HepG2 (cell line): ENCODE data around the gene DIMT1. TPM values are rescaled to one million over a fixed set of nuclear protein-coding genes. Genes with fewer than 3 reads are reported as not detected.

Experiments
- ATF3 ChIP-seq: sonication (generic); formaldehyde crosslinking; IDR thresholded peaks from 2 replicates; pipeline ENCODE4 v1.4.0; 2020; ENCODE audit warnings: missing genetic modification reagents
- CAMTA2 ChIP-seq: sonication (generic); formaldehyde crosslinking; IDR thresholded peaks from 2 replicates; pipeline ENCODE4 v1.4.0; 2020; ENCODE audit warnings: mild to moderate bottlenecking, missing genetic modification reagents, borderline replicate concordance
- CREBL2 ChIP-seq: sonication (generic); formaldehyde crosslinking; IDR thresholded peaks from 2 replicates; pipeline ENCODE4 v1.8.1; 2023; ENCODE audit warnings: missing genetic modification reagents, mild to moderate bottlenecking, borderline replicate concordance
- EHMT2 ChIP-seq: fragments of 200-600 bp; sonication (generic); IDR thresholded peaks from 2 replicates; pipeline ENCODE4 v1.7.0; 2017; ENCODE audit warnings: antibody characterized with exemption, low read depth, low read length, borderline replicate concordance
- ETV6 ChIP-seq: sonication (generic); formaldehyde crosslinking; conservative IDR thresholded peaks from 2 replicates; pipeline ENCODE4 v1.4.0; 2020; ENCODE audit warnings: missing genetic modification reagents
- HCFC1 ChIP-seq: fragments of 150-350 bp; IDR thresholded peaks from 2 replicates; pipeline ENCODE4 v1.6.1; 2014; ENCODE audit warnings: low read depth, low read length
- HOMEZ ChIP-seq: IDR thresholded peaks from 2 replicates; pipeline ENCODE4 v1.6.1; 2016; ENCODE audit warnings: low read depth
- JARID2 ChIP-seq: sonication (generic); formaldehyde crosslinking; IDR thresholded peaks from 2 replicates; pipeline ENCODE4 v1.8.1; 2023; ENCODE audit warnings: missing genetic modification reagents, inconsistent platforms; ENCODE audit not compliant: insufficient replicate concordance
- RARA ChIP-seq: IDR thresholded peaks from 2 replicates; pipeline ENCODE4 v1.6.1; 2016; ENCODE audit warnings: missing genetic modification reagents, missing compliant biosample characterization
- TBX3 ChIP-seq: fragments of 450-650 bp; IDR thresholded peaks from 2 replicates; pipeline ENCODE4 v1.6.1; 2017; ENCODE audit warnings: antibody characterized with exemption, mild to moderate bottlenecking, inconsistent platforms, borderline replicate concordance
- TOE1 ChIP-seq: sonication (generic); formaldehyde crosslinking; IDR thresholded peaks from 2 replicates; pipeline ENCODE4 v1.4.0; 2020; ENCODE audit warnings: mild to moderate bottlenecking, missing genetic modification reagents
- U2AF2 ChIP-seq: fragments of 200-400 bp; formaldehyde crosslinking; IDR thresholded peaks from 2 replicates; pipeline ENCODE4 v1.6.1; 2017; ENCODE audit warnings: low read depth, mild to moderate bottlenecking, low read length
- ZBTB25 ChIP-seq: IDR thresholded peaks from 2 replicates; pipeline ENCODE4 v1.6.1; 2018; ENCODE audit warnings: missing genetic modification reagents
- ZNF225 ChIP-seq: sonication (generic); formaldehyde crosslinking; IDR thresholded peaks from 2 replicates; pipeline ENCODE4 v1.4.0; 2020; ENCODE audit warnings: mild to moderate bottlenecking, missing genetic modification reagents
- ZNF367 ChIP-seq: sonication (generic); formaldehyde crosslinking; IDR thresholded peaks from 2 replicates; pipeline ENCODE4 v1.4.0; 2020; ENCODE audit warnings: missing genetic modification reagents, borderline replicate concordance
- ZNF501 ChIP-seq: sonication (generic); formaldehyde crosslinking; IDR thresholded peaks from 2 replicates; pipeline ENCODE4 v1.5.1; 2020; ENCODE audit warnings: mild to moderate bottlenecking, moderate library complexity, missing genetic modification reagents
- ZNF614 ChIP-seq: IDR thresholded peaks from 2 replicates; pipeline ENCODE4 v1.6.1; 2018; ENCODE audit warnings: missing biosample characterization, missing genetic modification reagents, inconsistent platforms, borderline replicate concordance
- ZNF639 ChIP-seq: conservative IDR thresholded peaks from 2 replicates; pipeline ENCODE4 v1.6.1; 2018; ENCODE audit warnings: missing genetic modification reagents
- ZNF672 ChIP-seq: sonication (generic); formaldehyde crosslinking; IDR thresholded peaks from 2 replicates; pipeline ENCODE4 v1.8.1; 2022; ENCODE audit warnings: missing genetic modification reagents
- ZNF704 ChIP-seq: sonication (generic); formaldehyde crosslinking; IDR thresholded peaks from 2 replicates; pipeline ENCODE4 v1.8.1; 2023; ENCODE audit warnings: mild to moderate bottlenecking, inconsistent platforms, moderate library complexity, missing genetic modification reagents, borderline replicate concordance
- ZNF775 ChIP-seq: sonication (generic); formaldehyde crosslinking; IDR thresholded peaks from 2 replicates; pipeline ENCODE4 v1.4.0; 2020; ENCODE audit warnings: missing genetic modification reagents, mild to moderate bottlenecking, moderate library complexity, borderline replicate concordance
- ZNF83 ChIP-seq: sonication (generic); formaldehyde crosslinking; IDR thresholded peaks from 2 replicates; pipeline ENCODE4 v1.4.0; 2020; ENCODE audit warnings: missing genetic modification reagents, mild to moderate bottlenecking, borderline replicate concordance
- polyA plus RNA-seq, 8 experiments: library from polyadenylated mRNA; depleted of rRNA in 3 of 8; stranded (reverse) in 7 of 8; unstranded in 1 of 8; fragments of >200 nt; fragmentation: Illumina TruSeq in 4 of 8; extraction: Trizol in 4 of 8; gene quantifications; 2 replicates each; pipeline versions ENCODE4 v1.2.1 to v1.2.3, GENCODE V29; 2011 to 2016; ENCODE audit warnings: low read depth in 4 of 8, missing spikeins in 1 of 8, mixed read lengths in 1 of 8; ENCODE audit not compliant: insufficient read depth in 1 of 8
- total RNA-seq, 5 experiments: library from RNA; depleted of rRNA; stranded (reverse); fragments of >200 nt; fragmentation: Illumina TruSeq; extraction: Trizol; gene quantifications; 2 replicates each; pipeline ENCODE4 v1.2.3, GENCODE V29; 2016; ENCODE audit warnings: low read depth in 1 of 5

Gene DIMT1
- total and polyA plus RNA-seq, 2 of the 13 experiments (the other 11 are each of a cell fraction or from before 2014, with no cell fraction given), result 16.1 to 35.2 TPM

GRCh38 chr5:62412549-62413329 is 9.0 kb upstream of the DIMT1 start, which contains the start of gene IPO11 (continued):
- TF ChIP-seq ZBTB25 (CRISPR knock-in tag) (0 out of 2 replicates have a peak, but pooled peaks have one; percentile 50), CREBL2 (CRISPR knock-in tag) (no peak), ZNF501 (peak; percentile 88; the same call in 1 of the 2 replicates), TBX3 (no peak), ETV6 (0 out of 2 replicates have a peak, but pooled peaks have one; percentile 20), CAMTA2 (no peak), ZNF83 (CRISPR knock-in tag) (no peak), ZNF614 (CRISPR knock-in tag) (no peak), ZNF639 (CRISPR knock-in tag) (no peak), ZNF672 (CRISPR knock-in tag) (no peak), EHMT2 (no peak), TOE1 (CRISPR knock-in tag) (no peak), ATF3 (CRISPR knock-in tag) (no peak), U2AF2 (no peak), RARA (CRISPR knock-in tag) (no peak), ZNF225 (CRISPR knock-in tag) (peak; percentile 92; the same call in 1 of the 2 replicates), HCFC1 (peak; percentile 85), ZNF367 (CRISPR knock-in tag) (no peak), ZNF704 (no peak), ZNF775 (no peak), HOMEZ (0 out of 2 replicates have a peak, but pooled peaks have one; percentile 18), JARID2 (CRISPR knock-in tag) (no peak)
